ENCODE data around the gene NAP1L3.

Gene NAP1L3

DNA sequence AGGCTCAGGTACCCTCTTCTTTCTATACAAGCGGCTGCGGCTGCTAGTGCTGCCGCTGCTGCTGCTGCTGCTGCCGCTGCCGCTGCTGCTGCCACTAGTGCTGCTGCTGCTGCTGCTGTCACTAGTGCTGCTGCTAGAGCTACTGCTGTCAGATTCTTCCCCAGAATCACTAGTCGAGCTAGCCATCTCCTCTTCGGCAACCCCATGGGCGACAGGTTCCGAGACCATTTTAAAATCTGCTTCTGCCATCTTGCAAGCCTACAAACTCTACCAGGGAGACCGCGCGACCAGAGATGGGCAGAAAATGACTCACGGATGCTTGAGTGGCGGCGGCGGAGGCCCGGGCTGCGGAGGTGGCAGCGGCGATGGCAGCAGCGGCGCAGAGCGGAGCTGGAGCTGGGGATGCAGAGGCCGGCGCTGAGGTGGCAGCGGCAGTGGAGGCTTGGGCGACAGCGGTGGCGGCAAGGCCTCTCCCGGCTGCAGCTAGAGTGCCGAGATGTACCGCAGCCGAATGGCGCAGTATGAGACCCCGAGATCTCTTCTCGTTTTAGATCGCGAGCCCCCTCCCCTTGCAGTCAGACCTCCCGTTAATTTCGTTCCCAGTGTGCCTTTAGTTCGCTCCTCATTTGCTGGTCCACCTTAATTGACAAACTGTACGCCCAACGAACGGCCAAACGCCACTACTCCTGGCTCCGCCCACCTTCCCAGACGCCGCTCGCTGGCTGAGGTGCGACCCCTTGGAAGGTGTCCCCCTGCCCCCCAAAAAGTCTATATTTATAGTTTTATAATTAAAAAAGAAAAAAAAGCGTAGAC, at the start of gene NAP1L3:
Gene NAP1L3, minus strand, starts transcription at position 523 of the 813 bp plus-strand sequence. Its CDS starts 274 bp downstream, at position 249.
- Mint-ChIP-seq H3K9me3 (no peaks in the 10 kb centered on the region), H3K27ac (peak within 1 kb of the TSS; percentile 85), H3K36me3 (ENCODE audit: low read depth) (no peaks in the 10 kb centered on the region), H3K4me1 (ENCODE audit: low read depth) (peaks cover 6% of the 10 kb centered on the region), H3K27me3 (ENCODE audit: low read depth) (no peaks in the 10 kb centered on the region), H3K4me3 (peak within 1 kb of the TSS; percentile 90)

DNA sequence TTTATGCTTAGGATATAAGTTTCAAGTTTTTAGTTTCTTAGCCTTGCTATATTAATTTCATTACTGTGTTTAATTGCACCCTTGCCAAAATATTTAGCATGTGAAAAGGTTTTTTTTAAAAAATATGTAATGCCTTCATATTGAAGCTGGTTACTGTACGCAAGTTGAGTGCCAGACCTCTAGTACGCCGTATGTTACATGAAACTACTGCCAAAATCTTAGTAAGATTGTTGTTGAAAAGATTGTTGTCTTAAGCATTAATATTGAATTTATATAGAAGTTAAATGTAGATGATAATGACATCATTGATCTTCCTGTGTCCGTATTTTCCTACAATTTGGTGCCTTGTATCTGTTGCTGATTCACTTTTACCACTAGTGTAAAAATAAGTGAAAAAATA, 37.7 kb upstream of the NAP1L3 start:
- H3K4me3 Mint-ChIP-seq, result no peak overlapping the region
- no peaks in the 10 kb centered on the region for H3K27me3 Mint-ChIP-seq (ENCODE audit: low read depth)
- no peaks in the 10 kb centered on the region for H3K36me3 Mint-ChIP-seq (ENCODE audit: low read depth)
- H3K27ac Mint-ChIP-seq, result no peak overlapping the region
- H3K4me1 Mint-ChIP-seq (ENCODE audit: low read depth), result no peaks in the 10 kb centered on the region
- H3K9me3 Mint-ChIP-seq, result no peaks in the 10 kb centered on the region

GRCh38 chrX:93703701-93704100, 30.3 kb upstream of the NAP1L3 start:
- no peak overlapping the region for H3K27ac Mint-ChIP-seq
- no peaks in the 10 kb centered on the region for H3K36me3 Mint-ChIP-seq (ENCODE audit: low read depth)
- no peaks in the 10 kb centered on the region for H3K9me3 Mint-ChIP-seq
- H3K4me3 Mint-ChIP-seq, result no peak overlapping the region
- no peaks in the 10 kb centered on the region for H3K4me1 Mint-ChIP-seq (ENCODE audit: low read depth)
- no peaks in the 10 kb centered on the region for H3K27me3 Mint-ChIP-seq (ENCODE audit: low read depth)

DNA sequence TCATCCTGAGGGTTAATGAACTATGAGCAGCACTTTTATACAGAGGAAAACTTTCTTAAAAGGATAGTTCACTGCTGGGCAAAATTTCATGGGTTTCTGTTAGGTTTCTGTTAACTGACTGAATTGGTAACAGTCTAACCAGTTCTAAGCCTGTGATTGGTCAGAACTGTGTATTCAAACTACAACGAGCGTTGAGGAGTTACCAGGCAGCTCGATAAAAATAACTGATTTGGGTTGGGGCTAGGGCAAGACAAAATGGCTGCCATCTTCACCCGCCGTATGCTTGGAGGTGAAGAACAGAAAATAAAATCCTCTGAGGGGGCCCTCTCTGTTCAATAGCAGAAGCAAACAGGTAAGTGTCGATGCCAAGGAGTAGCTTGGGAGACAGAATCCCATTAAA, 22.6 kb upstream of the NAP1L3 start:
- Mint-ChIP-seq H3K4me1 (ENCODE audit: low read depth) (no peaks in the 10 kb centered on the region), H3K36me3 (ENCODE audit: low read depth) (no peaks in the 10 kb centered on the region), H3K9me3 (no peaks in the 10 kb centered on the region), H3K4me3 (no peak overlapping the region), H3K27ac (no peak overlapping the region), H3K27me3 (ENCODE audit: low read depth) (no peaks in the 10 kb centered on the region)

DNA sequence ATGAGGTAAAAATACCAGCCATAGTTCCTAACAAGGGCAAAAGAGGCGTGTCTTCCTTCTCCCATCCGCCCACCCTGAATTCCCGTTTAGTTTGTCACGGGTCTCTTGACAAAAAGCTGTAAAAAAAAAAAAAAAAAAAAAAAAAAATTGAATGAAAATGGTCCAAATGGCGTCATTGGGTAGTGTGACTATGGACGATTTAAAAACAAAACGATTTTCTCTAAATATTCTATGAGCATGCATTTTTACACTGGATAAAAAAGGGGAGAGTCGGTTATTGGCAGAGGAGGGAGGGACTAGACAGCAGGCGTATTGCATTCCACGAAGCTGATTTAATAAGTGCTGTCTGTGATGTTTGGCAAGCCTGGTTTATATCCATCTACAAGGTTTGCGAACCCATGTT, 492 bp upstream of the NAP1L3 start, which contains the start of gene FAM133A:
Gene FAM133A, plus strand, starts transcription at position 338 of the 403 bp plus-strand sequence. CDS start 35,214 bp downstream, outside the sequence.
- H3K4me3 Mint-ChIP-seq, result peak within 1 kb of the TSS; percentile 90
- H3K27me3 Mint-ChIP-seq (ENCODE audit: low read depth), result no peaks in the 10 kb centered on the region
- no peaks in the 10 kb centered on the region for H3K9me3 Mint-ChIP-seq
- H3K4me1 Mint-ChIP-seq (ENCODE audit: low read depth), result peaks cover 6% of the 10 kb centered on the region
- H3K36me3 Mint-ChIP-seq (ENCODE audit: low read depth), result no peaks in the 10 kb centered on the region
- peak within 1 kb of the TSS; percentile 85 for H3K27ac Mint-ChIP-seq

- Mint-ChIP-seq H3K36me3 (ENCODE audit: low read depth) (no peaks in the 10 kb centered on the region), H3K27ac (no peak overlapping the region), H3K4me3 (no peak overlapping the region), H3K9me3 (no peaks in the 10 kb centered on the region), H3K4me1 (ENCODE audit: low read depth) (no peaks in the 10 kb centered on the region), H3K27me3 (ENCODE audit: low read depth) (no peaks in the 10 kb centered on the region)
Observed at GRCh38 chrX:93660575-93660974, 12.8 kb downstream of the NAP1L3 start.

- no peaks in the 10 kb centered on the region for H3K36me3 Mint-ChIP-seq (ENCODE audit: low read depth)
- H3K27ac Mint-ChIP-seq, result no peak overlapping the region
- H3K4me1 Mint-ChIP-seq (ENCODE audit: low read depth), result no peaks in the 10 kb centered on the region
- no peak overlapping the region for H3K4me3 Mint-ChIP-seq
- no peaks in the 10 kb centered on the region for H3K27me3 Mint-ChIP-seq (ENCODE audit: low read depth)
- no peaks in the 10 kb centered on the region for H3K9me3 Mint-ChIP-seq
Observed at GRCh38 chrX:93649381-93649780, 24.0 kb downstream of the NAP1L3 start.

- H3K4me3 Mint-ChIP-seq, result no peak overlapping the region
- no peak overlapping the region for H3K27ac Mint-ChIP-seq
- no peaks in the 10 kb centered on the region for H3K36me3 Mint-ChIP-seq (ENCODE audit: low read depth)
- no peaks in the 10 kb centered on the region for H3K4me1 Mint-ChIP-seq (ENCODE audit: low read depth)
- peaks cover 3% of the 10 kb centered on the region for H3K9me3 Mint-ChIP-seq
- no peaks in the 10 kb centered on the region for H3K27me3 Mint-ChIP-seq (ENCODE audit: low read depth)
Observed at GRCh38 chrX:93637591-93637990, 35.8 kb downstream of the NAP1L3 start.
